SU-DHL-6 (cell line): Measurements from ENCODE around the gene MCRIP2.

Experiments
- H2AFZ ChIP-seq: fragments of 200-600 bp; sonication (generic); 2 replicates; pipeline ENCODE4 v1.6.1; 2014; ENCODE audit warnings: low read depth, mild to moderate bottlenecking, moderate library complexity, mixed read lengths, antibody characterized with exemption, low read length; ENCODE audit not compliant: severe bottlenecking
- H3F3A ChIP-seq: fragments of 200-600 bp; shearing (Covaris generic); 2 replicates; pipeline ENCODE4 v1.6.0; 2016; ENCODE audit warnings: antibody characterized with exemption, mild to moderate bottlenecking; ENCODE audit not compliant: insufficient read depth
- H3K27ac ChIP-seq: fragments of 200-600 bp; sonication (generic); 2 replicates; pipeline ENCODE4 v1.5.1; 2016; ENCODE audit warnings: low read depth, mild to moderate bottlenecking, low read length, moderate library complexity, mixed read lengths
- H3K27me3 ChIP-seq: fragments of 200-600 bp; sonication (generic), shearing (Covaris generic); 2 replicates; pipeline ENCODE4 v1.6.0; 2014; ENCODE audit warnings: mild to moderate bottlenecking, low read length
- H3K36me3 ChIP-seq: fragments of 200-600 bp; sonication (generic); 2 replicates; pipeline ENCODE4 v1.6.1; 2014; ENCODE audit warnings: mild to moderate bottlenecking, low read length, mixed read lengths
- H3K4me2 ChIP-seq: fragments of 300-600, 200-600 bp; shearing (Covaris generic), sonication (generic); 2 replicates; pipeline ENCODE4 v1.6.0; 2014; ENCODE audit warnings: low read length, low read depth, mild to moderate bottlenecking; ENCODE audit not compliant: poor library complexity, severe bottlenecking
- H3K4me3 ChIP-seq: fragments of 200-600 bp; sonication (generic); 2 replicates; pipeline ENCODE4 v1.5.1; 2014; ENCODE audit warnings: antibody characterized with exemption, low read length, mild to moderate bottlenecking, mixed read lengths; ENCODE audit not compliant: insufficient read depth, poor library complexity, severe bottlenecking
- H3K79me2 ChIP-seq: fragments of 200-600 bp; sonication (generic); 2 replicates; pipeline ENCODE4 v1.6.1; 2014; ENCODE audit warnings: mild to moderate bottlenecking, low read length, moderate library complexity; ENCODE audit not compliant: insufficient read depth
- H3K9ac ChIP-seq: fragments of 200-600 bp; sonication (generic); 2 replicates; pipeline ENCODE4 v1.7.0; 2014; ENCODE audit warnings: mild to moderate bottlenecking, low read length
- H3K9me2 ChIP-seq: fragments of 200-600 bp; sonication (generic); replicated peaks from 2 replicates; pipeline ENCODE4 v1.6.1; 2014; ENCODE audit warnings: low read length; ENCODE audit not compliant: insufficient read depth
- H3K9me3 ChIP-seq: fragments of 200-600 bp; sonication (generic); 2 replicates; pipeline ENCODE4 v1.6.1; 2014; ENCODE audit warnings: low read length, mixed read lengths; ENCODE audit not compliant: insufficient read depth
- H4K20me1 ChIP-seq: fragments of 200-600 bp; sonication (generic); 2 replicates; pipeline ENCODE4 v1.6.1; 2014; ENCODE audit warnings: low read depth, mild to moderate bottlenecking, antibody characterized with exemption, low read length, moderate library complexity, mixed read lengths
- CTCF ChIP-seq: fragments of 200-600 bp; sonication (generic); IDR thresholded peaks from one replicate; pipeline ENCODE4 v1.5.1; 2017; ENCODE audit warnings: antibody characterized with exemption, mild to moderate bottlenecking, low read length, moderate library complexity; ENCODE audit not compliant: insufficient read depth, poor library complexity, severe bottlenecking
- EZH2phosphoT487 ChIP-seq: fragments of 200-600 bp; sonication (generic), shearing (Covaris generic); conservative IDR thresholded peaks from 2 replicates; pipeline ENCODE4 v1.6.1; 2018; ENCODE audit warnings: mild to moderate bottlenecking, antibody characterized with exemption, low read length, moderate library complexity, mixed read lengths

The MCRIP2 gene

GRCh38 chr16:676913-677312 is 35.3 kb downstream of the MCRIP2 start:
- Histone ChIP-seq H3K4me3 (no peak overlapping the region), H3K9me2 (no peaks in the 10 kb centered on the region), H3K36me3 (no peaks in the 10 kb centered on the region), H4K20me1 (no peaks in the 10 kb centered on the region), H3K27me3 (no peaks in the 10 kb centered on the region), H2AFZ (no peak overlapping the region), H3K9ac (no peak overlapping the region), H3K4me2 (no peak overlapping the region), H3K9me3 (no peaks in the 10 kb centered on the region), H3F3A (peaks cover 9% of the 10 kb centered on the region; the same call in 1 of the 2 replicates), H3K27ac (no peak overlapping the region), H3K79me2 (peaks cover 11% of the 10 kb centered on the region; the same call in 1 of the 2 replicates)
- TF ChIP-seq CTCF (no peak), EZH2phosphoT487 (no peak)

- no peak overlapping the region for H2AFZ ChIP-seq
- no peak overlapping the region for H3K27ac ChIP-seq
- H3K4me2 ChIP-seq: no peak overlapping the region
- H3K36me3 ChIP-seq: no peaks in the 10 kb centered on the region
- H3K4me3 ChIP-seq: no peak overlapping the region
- peaks cover 16% of the 10 kb centered on the region; the same call in 1 of the 2 replicates for H3K79me2 ChIP-seq
- H3K9ac ChIP-seq: no peak overlapping the region
- no peaks in the 10 kb centered on the region for H3K9me2 ChIP-seq
- H3K9me3 ChIP-seq: no peaks in the 10 kb centered on the region
- peaks cover 9% of the 10 kb centered on the region; the same call in 1 of the 2 replicates for H3F3A ChIP-seq
- TF ChIP-seq CTCF (no peak), EZH2phosphoT487 (no peak)
- no peaks in the 10 kb centered on the region for H4K20me1 ChIP-seq
- no peaks in the 10 kb centered on the region for H3K27me3 ChIP-seq
These were observed 35.9 kb downstream of the MCRIP2 start for GRCh38 chr16:677316-678190.

- no peaks in the 10 kb centered on the region for H3K27me3 ChIP-seq
- no peaks in the 10 kb centered on the region for H4K20me1 ChIP-seq
- H3K9ac ChIP-seq: no peak overlapping the region
- H3K4me3 ChIP-seq: no peak overlapping the region
- no peaks in the 10 kb centered on the region for H3K36me3 ChIP-seq
- H3K9me3 ChIP-seq: no peaks in the 10 kb centered on the region
- H3K27ac ChIP-seq: no peak overlapping the region
- H3K9me2 ChIP-seq: no peaks in the 10 kb centered on the region
- H3K79me2 ChIP-seq: peaks cover 23% of the 10 kb centered on the region; the same call in 1 of the 2 replicates
- peaks cover 9% of the 10 kb centered on the region; the same call in 1 of the 2 replicates for H3F3A ChIP-seq
- H3K4me2 ChIP-seq: no peak overlapping the region
- TF ChIP-seq CTCF: no peak
- no peak for TF ChIP-seq EZH2phosphoT487
- H2AFZ ChIP-seq: no peak overlapping the region
These were observed 36.7 kb downstream of the MCRIP2 start for GRCh38 chr16:678209-678857.
